HS-27A (cell line): ENCODE results near the gene KRTAP10-10.
"Not testable (repeated sequence)": the region's sequence is repeated elsewhere in the genome, so short reads cannot be mapped to it uniquely, and the experiment has no call there.

Experiments used
- DNase-seq: peaks from one replicate; pipeline ENCODE4 v3.0.0-alpha.2; 2012; ENCODE audit warnings: low read depth, missing footprints

KRTAP10-10 gene

DNA sequence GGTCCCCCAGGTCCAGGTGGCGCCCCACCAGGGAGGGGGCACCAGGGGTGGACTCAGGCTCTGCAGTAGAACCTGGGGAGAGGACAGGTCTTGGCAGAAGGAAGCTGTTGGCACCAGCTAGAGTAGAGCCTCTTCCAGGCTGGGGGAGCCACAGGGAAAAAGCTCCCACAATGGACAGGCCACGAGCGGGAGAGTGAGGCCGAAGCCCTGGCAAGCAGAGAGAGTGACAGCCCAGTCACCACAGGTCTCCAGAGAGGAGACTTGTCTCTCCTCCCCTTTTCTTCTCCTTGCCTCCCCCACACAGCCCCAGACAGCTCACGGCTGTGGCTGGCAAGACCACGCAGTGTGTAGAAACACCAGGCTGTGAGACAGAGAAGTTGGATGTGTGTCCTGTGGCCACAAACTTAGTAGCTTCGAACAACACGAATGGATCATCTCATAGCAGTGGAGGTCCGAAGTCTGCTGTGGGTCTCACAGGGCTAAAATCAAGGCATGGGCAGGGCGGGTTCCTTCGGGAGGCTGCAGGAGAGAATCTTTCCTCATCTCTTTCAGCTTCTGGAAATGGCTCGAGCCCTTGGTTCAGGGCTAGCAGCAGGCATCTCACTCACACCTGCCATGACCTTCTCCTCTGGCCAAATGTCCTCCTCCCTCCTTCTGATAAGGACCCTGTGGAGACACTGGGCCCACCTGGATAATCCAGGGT, 14.0 kb downstream of the KRTAP10-10 start:
- no peak for DNase-seq

DNA sequence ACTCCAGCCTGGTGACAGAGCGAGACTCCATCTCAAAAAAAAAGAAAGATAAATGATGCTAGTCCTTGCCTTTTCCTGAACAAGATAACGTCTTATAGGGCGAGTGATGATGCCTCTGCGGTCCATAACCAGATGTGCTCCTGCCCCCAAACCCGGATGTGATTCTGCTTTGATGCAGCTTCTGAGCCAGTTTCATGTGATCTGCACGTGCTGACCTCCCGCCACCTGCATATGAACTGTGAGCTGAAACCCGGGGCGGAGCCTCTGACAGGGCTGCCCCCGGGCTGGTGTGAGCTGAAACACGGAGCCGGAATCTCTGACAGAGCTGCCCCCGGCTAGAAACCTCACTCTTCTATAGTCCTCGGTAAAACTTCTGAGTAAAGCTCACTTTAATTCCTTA, 16.0 kb downstream of the KRTAP10-10 start:
- DNase-seq, result no peak

DNA sequence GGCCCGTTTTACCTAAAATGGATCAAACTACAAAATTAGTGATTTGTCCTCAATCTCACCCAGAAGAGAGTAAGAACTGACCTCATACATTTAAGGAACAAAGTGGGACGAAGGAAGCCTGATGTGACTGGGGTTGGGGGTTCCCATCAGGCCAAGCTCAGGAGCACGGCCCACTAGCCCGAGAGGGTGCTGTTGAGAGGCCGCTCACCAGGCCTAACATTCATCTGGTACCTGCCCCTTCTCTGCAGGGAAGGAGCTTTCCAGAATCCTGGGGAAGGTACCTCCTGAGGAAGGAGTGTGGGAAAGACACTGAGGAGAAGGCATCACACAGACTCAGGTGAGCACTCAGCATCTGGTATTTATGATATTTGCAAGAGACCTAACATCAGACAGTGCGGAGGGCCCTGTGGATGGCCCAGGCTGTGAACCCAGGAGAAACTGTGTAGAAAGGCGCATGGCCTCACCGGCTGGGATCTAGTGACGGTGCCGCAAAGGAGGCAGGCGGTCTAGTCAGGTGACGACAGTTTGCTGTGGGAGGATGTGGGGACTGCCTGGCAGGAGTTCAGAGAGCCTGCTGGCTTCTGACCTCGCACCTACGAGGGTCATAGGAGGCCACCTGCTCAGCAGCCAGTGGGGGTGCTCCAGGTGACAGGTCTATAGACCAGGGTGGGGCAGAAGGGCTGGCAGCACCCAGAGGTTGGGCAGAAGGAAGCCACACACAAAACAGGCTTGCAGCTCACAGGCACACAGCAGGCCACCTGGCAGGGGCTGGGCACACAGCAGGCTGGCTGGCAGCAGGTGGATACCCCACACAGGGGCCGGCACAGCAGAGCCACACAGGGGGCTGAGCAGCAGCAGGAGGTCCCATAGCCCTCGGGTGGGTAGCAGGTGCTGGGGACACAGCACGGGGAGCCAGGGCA, 16.8 kb downstream of the KRTAP10-10 start:
- DNase-seq, result no peak

DNA sequence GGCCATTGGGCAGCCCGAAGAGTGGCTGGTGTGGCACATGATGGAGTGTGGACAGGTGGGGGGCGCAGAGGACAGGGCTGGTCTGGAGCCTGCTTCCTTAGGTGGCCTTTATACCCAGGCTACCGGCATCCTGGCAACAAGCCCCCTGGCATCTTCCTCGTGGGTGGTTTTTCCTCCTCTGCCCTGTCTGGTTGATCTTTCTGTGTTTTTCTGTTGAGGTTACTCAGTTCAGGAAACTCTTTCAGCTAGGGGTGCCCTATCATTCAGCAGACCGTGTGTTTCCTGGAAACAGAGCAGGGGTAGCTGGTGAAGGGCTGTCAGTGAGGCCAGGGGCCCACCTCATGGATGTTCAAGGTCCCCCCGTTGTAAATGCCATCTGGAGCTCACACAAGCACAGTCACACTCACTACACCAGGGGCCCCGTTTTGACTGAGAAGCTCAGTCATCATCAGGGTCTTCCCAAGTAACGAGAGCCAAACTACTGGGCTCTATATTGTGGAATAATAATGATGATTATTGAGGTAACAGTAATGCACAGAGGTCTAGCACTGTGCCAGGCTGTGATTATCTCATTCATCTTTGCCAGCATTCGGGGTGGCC, 17.5 kb downstream of the KRTAP10-10 start, which contains the start of gene KRTAP12-4:
Gene KRTAP12-4 (minus strand): TSS at position 84 of the 600 bp plus-strand sequence. CDS start 45 bp downstream, at position 39.
- no peak for DNase-seq

DNA sequence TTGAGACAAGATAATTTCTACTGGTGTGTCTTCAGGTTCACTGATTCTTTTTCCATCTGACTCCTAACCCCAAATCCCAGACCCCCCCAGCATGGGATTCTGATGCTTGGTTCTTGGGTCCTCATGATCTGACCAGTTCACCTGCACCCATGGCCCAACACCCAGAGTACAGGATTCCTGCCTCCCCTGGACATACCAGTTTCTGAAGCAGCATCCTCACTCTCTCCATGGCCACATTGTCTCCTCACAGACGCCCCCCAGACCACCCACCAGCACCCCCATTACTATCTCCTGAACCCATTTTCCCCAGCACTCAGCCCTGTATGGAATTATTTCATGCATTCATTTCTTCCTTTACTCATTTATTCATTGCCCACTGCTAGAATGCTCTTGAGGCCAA, 19.7 kb downstream of the KRTAP10-10 start:
- no peak for DNase-seq

DNA sequence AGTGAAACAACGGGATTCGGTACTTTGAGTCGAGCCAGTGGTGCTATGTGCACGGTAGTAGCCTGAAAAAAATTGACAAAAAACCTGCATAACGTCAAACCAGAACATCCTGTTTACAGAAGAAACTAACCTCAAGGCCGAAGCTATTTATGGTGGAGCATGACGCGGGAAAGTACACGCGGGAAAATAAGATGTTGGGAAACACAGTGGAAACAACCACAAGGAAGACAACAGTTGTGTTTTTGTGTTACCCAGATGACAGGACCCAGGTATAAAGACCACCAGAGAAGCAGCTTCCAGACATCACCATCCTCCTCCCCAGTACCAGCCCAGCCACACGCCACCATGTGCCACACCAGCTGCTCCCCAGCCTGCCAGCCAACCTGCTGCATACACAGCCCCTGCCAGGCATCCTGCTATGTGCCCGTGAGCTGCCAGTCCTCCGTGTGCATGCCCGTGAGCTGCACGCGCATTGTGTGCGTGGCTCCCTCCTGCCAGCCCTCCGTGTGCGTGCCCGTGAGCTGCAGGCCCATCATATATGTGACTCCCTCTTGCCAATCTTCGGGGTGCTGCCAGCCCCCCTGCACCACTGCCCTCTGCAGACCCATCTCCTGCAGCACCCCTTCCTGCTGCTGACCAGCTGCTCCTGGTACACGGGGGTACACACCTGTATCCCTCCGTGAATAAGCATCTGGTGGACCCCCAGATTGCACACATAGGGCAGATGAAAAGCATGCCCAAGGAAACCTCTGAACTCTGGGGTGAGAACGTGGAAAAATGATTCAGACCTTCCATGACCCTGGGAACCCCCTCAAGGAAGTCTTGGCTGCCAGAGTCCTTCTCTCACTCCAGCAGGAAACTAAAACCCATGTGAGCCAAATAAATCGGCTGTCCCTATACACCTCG, 20.7 kb downstream of the KRTAP10-10 start, which contains the start of gene KRTAP12-3:
Gene KRTAP12-3 (plus strand): TSS at position 298 of the 906 bp plus-strand sequence. CDS start 48 bp downstream, at position 346.
- DNase-seq, result no peak

DNA sequence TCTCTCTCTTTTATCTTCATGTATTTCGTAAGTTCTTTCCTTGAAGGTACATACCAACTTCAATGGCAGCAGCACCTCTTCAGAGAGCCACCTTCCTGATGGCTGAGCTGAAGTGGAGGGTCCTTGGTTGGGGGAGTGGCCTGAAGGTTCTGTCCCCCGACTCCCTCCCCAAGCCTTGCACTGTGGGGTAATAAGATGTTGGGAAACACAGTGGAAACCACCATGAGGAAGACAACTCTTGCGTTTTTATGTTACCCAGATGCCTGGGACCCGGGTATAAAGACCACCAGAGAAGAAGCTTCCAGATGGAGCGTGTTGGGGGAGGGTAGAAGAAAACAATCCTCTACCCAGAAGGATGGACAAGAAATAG, 21.4 kb downstream of the KRTAP10-10 start:
- DNase-seq, result no peak

DNA sequence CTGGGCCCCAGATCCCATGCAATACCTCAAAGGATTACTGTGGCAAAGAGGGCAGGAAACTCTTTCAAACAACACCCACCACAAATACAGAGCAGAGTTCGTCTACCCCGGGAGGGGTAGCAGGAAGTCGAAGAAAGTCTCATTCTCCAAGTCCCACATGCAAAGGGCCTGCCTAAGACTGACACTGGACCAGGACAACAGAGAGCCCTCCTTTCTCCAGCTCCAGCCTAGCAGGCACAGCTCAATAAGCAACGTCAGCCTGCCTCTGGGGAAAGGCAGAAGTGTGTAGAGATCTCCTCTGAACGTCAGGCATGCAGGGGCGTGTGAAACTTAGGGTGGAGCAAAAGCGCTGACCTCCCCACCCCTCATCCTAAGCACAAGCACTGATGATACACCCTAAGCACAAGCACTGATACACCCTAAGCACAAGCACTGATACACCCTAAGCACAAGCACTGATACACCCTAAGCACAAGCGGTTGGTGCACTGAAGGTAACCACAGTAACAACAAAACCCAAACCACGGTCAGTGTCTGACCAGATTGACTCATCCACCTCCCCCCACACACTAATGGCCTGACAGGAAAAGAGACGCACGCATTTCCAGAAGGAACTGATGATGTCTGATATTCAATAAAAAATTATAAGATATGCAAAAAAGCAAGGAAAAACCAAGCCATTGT, 21.9 kb downstream of the KRTAP10-10 start:
- DNase-seq, result no peak

DNA sequence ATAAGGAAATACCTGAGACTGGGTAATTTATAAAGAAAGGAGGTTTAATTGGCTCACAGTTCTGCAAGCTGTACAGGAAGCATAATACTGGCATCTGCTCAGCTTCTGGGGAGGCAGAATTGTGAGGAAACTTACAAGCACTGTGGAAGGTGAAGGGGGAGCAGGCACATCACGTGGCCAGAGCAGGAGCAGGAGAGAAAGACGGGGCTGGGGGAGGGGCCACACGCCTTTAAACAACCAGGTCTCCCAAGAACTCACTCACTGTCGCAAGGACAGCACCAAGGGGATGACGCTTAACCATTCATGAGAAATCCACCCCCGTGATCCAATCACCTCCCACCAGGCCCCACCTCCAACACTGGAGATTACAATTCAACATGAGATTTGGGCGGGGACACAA, 24.4 kb downstream of the KRTAP10-10 start:
- DNase-seq, result not testable (repeated sequence)

DNA sequence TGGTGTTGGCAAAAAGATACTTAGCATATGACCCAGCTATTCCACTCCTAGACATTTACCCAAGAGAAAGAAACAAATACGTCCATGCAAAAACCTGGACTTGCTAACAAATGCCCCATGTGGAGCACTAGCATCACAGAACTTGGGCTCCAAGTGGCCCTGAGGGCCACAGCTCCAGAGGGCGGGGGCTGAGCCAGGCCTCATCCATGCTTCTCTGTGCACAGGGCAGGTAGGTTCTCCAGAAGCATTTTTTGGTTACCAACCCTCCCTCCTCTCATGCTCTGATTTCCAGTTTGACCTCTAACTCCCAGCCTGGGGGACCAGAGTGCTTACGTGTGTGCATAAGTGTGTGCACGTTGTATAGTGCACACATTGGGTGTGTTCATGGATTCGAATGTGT, 27.5 kb downstream of the KRTAP10-10 start:
- no peak for DNase-seq

DNA sequence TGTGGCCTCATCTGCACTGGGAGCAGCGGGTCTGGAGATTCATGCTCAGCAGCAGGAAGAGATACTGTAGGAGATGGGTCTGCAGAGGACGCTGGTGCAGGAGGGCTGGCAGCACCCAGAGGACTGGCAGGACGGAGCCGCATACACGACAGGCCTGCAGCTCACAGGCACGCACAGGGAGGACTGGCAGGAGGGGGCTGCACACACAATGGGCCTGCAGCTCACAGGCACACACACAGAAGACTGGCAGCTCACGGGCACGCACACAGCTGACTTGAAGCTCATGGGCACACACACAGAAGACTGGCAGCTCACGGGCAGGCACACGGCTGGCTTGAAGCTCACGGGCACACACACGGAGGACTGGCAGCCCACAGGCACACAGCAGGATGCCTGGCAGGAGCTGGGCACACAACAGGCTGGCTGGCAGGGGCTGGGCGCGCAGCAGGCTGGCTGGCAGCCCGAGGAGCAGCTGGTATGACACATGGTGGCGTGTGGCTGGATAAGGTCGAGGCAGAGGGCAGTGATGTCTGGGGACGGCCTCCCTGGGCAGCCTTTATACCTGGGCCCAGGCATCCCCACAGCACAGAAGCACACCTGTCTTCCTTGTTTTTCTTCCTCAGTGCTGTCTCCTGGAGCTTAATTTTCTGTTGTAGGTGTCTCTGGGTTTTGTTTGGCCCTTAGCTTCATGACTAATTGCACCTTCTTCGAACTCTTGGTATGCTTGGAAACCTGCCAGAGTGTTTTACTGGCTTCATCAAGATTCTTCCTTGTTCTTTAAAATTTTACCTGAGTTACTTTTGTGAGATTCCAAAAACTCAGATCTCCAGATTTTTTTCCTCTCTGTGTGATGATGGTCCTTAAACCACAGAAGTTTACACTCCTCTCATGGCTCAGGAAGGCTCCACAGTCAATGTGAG, 29.5 kb downstream of the KRTAP10-10 start, which contains the start of gene KRTAP12-2:
Gene KRTAP12-2 (minus strand): TSS at position 527 of the 920 bp plus-strand sequence. CDS start 41 bp downstream, at position 486.
- DNase-seq, result no peak

DNA sequence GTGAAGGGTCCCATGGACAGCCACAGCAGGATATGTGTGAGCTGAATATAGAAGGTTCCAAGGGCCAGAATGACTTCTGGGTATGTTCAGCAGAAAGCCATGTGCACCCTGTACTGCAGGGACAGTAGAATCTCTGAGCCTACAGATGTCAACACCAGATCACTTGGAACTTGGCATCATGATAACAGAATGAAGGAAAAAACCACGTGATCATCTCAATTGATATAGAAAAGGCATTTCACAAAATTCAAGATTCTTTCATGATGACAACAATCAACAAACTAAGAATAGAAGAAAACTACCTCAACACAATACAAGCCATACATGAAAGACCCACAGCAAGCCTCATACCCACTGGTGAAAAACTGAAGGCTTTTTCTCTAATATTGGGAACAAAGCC, 30.5 kb downstream of the KRTAP10-10 start:
- DNase-seq, result no peak

DNA sequence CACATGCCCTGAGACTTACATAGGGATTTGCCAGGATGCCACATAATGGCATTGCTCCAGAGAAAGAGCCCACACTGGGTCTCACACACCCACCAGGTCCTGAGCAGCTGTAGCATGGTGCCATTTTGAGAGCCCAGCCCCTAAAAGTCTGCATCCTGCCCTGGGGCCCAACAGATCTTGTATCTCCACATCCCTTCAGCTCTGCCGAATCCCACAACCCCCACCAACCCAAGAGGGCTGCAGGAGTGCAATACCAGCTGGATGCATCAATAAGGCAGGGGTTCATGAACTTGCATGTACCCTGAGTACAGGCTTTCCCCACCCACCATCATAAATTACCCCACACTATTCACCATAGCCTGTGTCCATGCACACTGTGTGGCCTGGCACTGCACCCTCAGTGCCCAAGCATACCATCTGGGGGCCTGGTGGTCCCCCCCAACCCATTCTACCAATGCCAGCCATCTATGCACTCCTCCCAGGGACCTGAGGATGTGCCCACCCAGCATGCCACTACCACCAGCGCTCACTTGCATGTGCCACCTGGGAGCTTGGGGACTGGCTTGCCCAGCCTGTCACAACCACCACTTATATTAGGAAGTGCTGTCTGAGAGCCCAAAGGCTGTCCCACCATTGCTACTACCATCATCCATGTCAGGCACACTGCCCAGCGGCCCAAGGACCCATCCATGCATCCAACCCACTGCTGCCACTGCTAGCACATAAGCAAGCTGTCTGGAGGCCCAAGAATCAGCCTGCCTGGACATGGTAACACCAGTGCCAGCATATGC, 33.7 kb downstream of the KRTAP10-10 start:
- no peak for DNase-seq

DNA sequence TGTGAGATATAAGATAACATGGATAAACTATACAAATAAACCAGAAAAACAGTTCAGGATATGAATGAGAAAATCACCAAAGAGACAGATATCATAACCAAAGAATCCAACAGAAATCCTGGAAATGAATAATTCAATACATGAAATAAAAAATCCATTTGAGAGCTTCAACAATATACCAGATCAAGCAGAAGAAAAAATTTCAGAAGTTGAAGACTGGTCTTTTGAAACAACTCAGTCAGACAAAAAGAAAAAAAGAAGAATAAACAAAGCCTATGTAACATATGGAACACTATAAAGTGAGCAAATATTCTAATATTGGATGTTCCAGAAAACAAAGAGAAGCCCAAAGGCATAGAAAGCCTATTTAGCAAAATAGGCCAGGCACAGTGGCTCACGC, 34.8 kb downstream of the KRTAP10-10 start:
- no peak for DNase-seq

DNA sequence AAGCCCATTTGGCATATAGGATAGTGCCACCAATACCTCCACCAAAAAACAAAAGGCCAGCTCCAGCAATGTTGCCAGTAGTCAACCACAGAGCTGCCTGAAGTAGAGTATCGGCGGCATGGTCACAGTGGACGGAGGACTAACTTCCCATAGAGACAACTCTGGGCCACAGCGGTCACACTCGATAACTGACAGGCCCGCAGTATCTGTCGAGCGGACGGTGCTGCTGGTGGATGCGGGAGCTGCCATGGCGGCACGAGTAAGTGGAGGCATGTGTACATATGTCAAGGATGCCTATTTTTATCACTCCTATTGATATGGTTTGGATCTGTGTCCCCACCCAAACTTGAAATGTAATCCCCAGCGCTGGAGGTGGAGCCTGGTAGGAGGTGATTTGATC, 40.7 kb downstream of the KRTAP10-10 start:
- DNase-seq, result no peak

DNA sequence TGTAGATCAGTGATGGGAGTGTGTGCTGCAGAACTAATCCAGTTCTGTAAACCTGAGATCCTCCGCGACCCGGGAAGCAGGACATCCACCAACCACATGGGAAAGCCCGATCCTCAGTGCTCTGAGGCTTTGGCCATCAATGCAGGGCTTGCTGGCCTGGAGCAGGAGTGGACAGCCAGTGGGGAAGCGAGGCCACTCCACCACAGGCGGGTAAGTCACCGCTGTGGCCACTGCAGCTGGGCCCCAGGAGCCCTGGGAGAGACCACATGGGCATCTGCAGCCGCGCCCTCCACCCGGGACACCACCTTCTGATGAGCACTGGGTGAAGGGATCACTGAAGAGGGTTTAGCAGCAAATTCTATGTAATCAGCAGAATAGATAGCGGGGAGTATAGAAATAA, 44.0 kb downstream of the KRTAP10-10 start:
- DNase-seq, result no peak

DNA sequence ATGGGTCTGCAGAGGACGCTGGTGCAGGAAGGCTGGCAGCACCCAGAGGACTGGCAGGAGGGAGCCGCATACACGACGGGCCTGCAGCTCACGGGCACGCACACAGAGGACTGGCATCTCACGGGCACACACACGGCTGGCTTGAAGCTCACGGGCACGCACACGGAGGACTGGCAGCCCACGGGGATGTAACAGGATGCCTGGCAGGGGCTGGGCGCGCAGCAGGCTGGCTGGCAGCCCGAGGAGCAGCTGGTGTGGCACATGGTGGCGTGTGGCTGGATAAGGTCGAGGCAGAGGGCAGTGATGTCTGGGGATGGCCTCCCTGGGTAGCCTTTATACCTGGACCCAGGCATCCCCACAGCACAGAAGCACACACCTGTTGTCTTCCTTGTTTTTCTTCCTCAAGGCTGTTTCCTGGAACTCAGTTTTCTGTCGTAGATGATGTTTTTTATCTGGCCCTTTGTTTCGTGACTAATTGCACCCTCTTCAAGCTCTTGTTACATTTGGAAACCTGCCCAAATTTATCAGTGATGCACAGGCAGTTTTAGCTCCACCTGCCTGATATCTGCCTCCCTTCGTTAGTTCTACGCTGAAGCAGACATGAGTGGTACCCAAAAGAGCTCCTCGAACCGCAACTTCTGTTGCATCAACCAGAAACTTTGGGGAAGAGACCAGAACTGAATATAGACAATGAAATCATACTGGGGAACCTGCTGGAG, 44.9 kb downstream of the KRTAP10-10 start, which contains the start of gene KRTAP12-1:
Gene KRTAP12-1 (minus strand): TSS at position 303 of the 719 bp plus-strand sequence. CDS start 40 bp downstream, at position 263.
- DNase-seq, result no peak

DNA sequence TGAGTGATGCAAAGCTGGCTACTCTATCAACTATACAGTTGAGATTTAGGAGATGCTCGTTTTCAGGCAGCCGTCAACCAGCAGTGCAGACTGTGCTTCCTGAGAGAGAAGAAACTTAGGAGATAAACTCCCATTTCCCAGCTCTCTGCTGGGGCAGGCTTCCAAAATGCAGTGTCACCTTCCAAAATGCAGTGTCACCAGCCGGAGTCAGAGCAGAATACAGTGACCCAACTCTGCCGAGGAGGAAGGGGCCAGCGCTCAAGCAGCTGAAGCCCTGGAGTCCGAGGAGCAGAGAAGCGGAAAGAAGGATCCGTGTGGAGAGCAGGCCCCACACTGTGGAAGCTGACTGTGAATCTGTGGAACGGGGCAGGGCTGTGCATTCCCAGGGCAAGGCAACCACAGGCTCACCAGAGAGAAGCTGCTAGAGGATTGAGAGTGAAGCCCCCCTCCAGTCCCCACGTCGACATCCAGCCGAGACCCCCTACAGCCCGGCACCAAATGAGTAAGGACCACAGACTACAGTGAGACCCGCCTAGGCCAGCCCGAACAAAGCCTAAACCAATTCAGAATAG, 45.5 kb downstream of the KRTAP10-10 start:
- DNase-seq, result no peak
